AG04449 (cell line): ENCODE results near the gene DCD.

Experiments used
- CTCF ChIA-PET: fragments of 350-600 bp; formaldehyde crosslinking; extraction: SDS; loops from one replicate; lab custom pipeline; 2021; ENCODE audit warnings: antibody characterized with exemption; lab: Yijun Ruan, JAX
- POLR2A ChIA-PET: fragments of 400-600, 350-600 bp; formaldehyde crosslinking; extraction: SDS; loops from one replicate; lab custom pipeline; 2020; ENCODE audit warnings: antibody characterized with exemption, inconsistent platforms; lab: Yijun Ruan, JAX
- DNase-seq: peaks from one replicate; pipeline ENCODE4 v3.0.0-alpha.2; 2010; ENCODE audit warnings: low read depth, low spot score
- H3K4me3 ChIP-seq: 2 replicates; pipeline ENCODE4 v1.5.1; 2011; ENCODE audit warnings: low read depth, mild to moderate bottlenecking, control low read depth, low read length
- TF ChIP-seq, protein P1 (sequence below): IDR thresholded peaks from one replicate; pipeline ENCODE4 v1.5.1; 2011; ENCODE audit warnings: mild to moderate bottlenecking, moderate library complexity, low read length, control low read depth, inconsistent platforms; ENCODE audit not compliant: insufficient read depth; ENCODE audit errors: missing control alignments

DCD gene

DNA sequence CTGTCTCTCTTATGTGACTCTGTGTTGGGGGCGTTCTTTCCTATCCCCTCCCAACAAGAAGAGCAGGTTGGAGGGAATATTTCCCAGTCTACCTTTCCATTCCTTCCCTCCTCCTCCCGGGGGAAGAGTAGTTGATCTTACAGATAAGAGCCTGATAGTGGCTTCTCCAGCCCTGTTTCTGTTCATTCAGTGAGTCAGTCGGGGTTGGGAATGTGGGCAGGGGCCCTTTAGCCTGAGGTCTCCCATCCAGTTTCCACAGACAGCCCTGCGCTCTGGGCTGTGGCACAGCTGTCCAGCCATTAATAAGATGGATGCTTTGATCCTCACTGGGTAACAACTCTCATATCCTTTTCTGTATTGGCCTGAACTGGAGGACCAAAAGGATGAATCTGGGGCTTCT is 41.6 kb downstream of the DCD start:
- DNase-seq: no peak
- no peak overlapping the region for H3K4me3 ChIP-seq
- POLR2A ChIA-PET: no interaction called here
- CTCF ChIA-PET: interaction anchor here (1.5 to 4.0 kb wide), 3 partner anchors 9 to 27 kb away, joined by 4 to 23 read pairs (median 5); no protein-coding TSS in a partner anchor
- TF ChIP-seq, protein P1, sequence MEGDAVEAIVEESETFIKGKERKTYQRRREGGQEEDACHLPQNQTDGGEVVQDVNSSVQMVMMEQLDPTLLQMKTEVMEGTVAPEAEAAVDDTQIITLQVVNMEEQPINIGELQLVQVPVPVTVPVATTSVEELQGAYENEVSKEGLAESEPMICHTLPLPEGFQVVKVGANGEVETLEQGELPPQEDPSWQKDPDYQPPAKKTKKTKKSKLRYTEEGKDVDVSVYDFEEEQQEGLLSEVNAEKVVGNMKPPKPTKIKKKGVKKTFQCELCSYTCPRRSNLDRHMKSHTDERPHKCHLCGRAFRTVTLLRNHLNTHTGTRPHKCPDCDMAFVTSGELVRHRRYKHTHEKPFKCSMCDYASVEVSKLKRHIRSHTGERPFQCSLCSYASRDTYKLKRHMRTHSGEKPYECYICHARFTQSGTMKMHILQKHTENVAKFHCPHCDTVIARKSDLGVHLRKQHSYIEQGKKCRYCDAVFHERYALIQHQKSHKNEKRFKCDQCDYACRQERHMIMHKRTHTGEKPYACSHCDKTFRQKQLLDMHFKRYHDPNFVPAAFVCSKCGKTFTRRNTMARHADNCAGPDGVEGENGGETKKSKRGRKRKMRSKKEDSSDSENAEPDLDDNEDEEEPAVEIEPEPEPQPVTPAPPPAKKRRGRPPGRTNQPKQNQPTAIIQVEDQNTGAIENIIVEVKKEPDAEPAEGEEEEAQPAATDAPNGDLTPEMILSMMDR: no peak

GRCh38 chr12:54605138-54605970 is 42.8 kb downstream of the DCD start:
- no peak for DNase-seq
- H3K4me3 ChIP-seq: no peak overlapping the region
- TF ChIP-seq, protein P1: no peak
- ChIA-PET POLR2A (no interaction called here), CTCF (interaction anchor here (1.8 to 4.3 kb wide), 5 partner anchors 8 to 26 kb away, joined by 4 to 24 read pairs (median 9); partner anchors contain the start of gene PPP1R1A)

DNA sequence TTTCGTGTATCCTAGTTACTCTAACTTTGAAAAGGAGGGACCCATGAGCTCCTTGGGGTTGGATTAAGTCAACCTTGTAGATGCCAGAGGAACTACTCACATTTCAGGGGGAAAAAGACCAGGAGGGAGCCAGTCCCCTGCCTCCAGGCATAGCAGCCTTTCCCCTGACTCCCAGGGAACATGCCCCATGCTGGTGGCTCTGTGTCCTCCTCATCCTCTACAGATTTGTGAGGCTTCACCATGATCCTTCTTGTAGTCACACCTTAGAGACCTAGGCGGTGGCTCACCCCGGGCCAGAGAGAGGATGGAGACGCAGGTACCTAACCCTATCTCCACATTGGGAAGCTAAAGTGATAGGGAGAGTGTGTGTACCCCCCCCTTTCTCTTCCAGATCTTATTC is 43.7 kb downstream of the DCD start:
- ChIA-PET POLR2A (no interaction called here), CTCF (interaction anchor here (0.9 to 4.3 kb wide), 9 partner anchors 7 to 48 kb away, joined by 3 to 24 read pairs (median 6); partner anchors contain the start of gene PPP1R1A)
- no peak for DNase-seq
- TF ChIP-seq, protein P1: no peak
- no peak overlapping the region for H3K4me3 ChIP-seq

GRCh38 chr12:54603872-54604271 is 44.3 kb downstream of the DCD start:
- POLR2A ChIA-PET: no interaction called here
- no peak for DNase-seq
- TF ChIP-seq, protein P1: no peak
- no peak overlapping the region for H3K4me3 ChIP-seq
- CTCF ChIA-PET: interaction anchor here (0.9 to 4.3 kb wide), 8 partner anchors 9 to 48 kb away, joined by 3 to 24 read pairs (median 4); partner anchors contain the start of gene PPP1R1A

DNA sequence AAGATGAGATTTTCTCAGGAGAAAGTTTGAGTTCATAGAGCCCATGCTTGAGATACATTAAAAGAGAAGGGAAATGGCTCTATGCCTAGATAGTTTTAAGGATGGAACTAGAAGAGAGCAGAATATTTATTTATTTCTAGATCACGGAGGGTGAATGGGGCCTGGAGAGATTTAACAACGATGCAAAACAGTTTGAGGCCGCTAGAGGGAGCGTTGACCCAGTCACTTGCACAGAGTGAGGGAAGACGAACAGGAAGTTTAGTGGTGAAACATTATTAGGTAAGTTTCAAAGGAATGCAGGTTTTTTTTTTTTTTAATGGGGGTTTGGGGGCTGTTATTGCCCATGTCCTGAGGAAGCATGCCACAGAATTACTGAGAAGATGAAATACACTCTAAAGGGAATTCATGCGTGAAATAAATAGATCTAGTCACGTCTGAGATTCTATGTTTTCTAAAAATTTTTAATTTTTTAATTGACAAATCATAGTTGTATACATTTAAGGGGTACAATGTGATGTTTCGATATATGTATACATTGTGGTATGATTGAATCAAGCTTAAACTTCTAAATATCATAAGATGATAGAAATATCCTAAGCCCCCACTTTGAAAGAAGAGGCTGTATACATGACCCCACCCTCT is 44.9 kb downstream of the DCD start:
- no peak for DNase-seq
- TF ChIP-seq, protein P1: peak; percentile 72
- H3K4me3 ChIP-seq: no peak overlapping the region
- CTCF ChIA-PET: interaction anchor here (1.4 to 4.3 kb wide), 8 partner anchors 9 to 98 kb away, joined by 3 to 24 read pairs (median 4); partner anchors contain the start of gene PPP1R1A
- POLR2A ChIA-PET: no interaction called here

- DNase-seq: no peak
- ChIA-PET CTCF (interaction anchor here (1.4 to 4.3 kb wide), 3 partner anchors 11 to 99 kb away, joined by 3 to 24 read pairs (median 9); no protein-coding TSS in a partner anchor), POLR2A (no interaction called here)
- TF ChIP-seq, protein P1: no peak
- H3K4me3 ChIP-seq: no peak overlapping the region
These were observed 45.5 kb downstream of the DCD start for GRCh38 chr12:54602661-54603060.
